ENCODE measurements around the gene NFIA. TPM values are rescaled to one million over a fixed set of nuclear protein-coding genes. Genes with fewer than 3 reads are reported as not detected.
A peak's percentile ranks its signal among the peaks of the same experiment; 100 is the strongest.

NFIA gene
- total RNA-seq, 1 experiment from 2014 or later, result 65.4 TPM

DNA sequence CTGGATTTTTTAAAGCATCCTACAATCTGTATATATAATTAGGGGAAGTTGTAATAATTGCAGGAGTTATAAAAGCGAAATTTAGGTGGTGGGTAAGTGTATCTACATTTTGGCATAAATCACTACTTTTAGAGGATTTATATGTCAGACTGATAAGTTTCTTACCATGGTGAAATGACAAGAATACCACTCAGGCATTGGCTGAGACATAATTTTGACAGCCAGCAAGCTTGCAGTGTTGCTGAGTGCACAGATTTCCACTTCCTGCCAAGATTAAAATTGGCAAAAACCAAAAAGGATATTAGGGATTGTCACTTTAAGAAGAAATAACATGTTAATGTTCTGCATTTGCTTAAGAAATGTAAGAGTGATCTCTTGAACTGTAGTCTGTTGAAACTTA, 28.2 kb downstream of the NFIA start:
- peak; percentile 67 for DNase-seq (ENCODE audit: low spot score)
- POLR2A ChIA-PET (ENCODE audit: low non-redundant PET), result interaction anchor here (0.6 kb wide), 1 partner anchor 1359 kb away, joined by 4 read pairs; no protein-coding TSS in a partner anchor
- no TSS peak for BruUV-seq (replicated peaks)
- TF ChIP-seq, protein P1, sequence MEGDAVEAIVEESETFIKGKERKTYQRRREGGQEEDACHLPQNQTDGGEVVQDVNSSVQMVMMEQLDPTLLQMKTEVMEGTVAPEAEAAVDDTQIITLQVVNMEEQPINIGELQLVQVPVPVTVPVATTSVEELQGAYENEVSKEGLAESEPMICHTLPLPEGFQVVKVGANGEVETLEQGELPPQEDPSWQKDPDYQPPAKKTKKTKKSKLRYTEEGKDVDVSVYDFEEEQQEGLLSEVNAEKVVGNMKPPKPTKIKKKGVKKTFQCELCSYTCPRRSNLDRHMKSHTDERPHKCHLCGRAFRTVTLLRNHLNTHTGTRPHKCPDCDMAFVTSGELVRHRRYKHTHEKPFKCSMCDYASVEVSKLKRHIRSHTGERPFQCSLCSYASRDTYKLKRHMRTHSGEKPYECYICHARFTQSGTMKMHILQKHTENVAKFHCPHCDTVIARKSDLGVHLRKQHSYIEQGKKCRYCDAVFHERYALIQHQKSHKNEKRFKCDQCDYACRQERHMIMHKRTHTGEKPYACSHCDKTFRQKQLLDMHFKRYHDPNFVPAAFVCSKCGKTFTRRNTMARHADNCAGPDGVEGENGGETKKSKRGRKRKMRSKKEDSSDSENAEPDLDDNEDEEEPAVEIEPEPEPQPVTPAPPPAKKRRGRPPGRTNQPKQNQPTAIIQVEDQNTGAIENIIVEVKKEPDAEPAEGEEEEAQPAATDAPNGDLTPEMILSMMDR (conservative IDR thresholded peaks at IDR 0.05; ENCODE audit: low read depth, low read length), result no peak
- Histone ChIP-seq H3K4me1 (ENCODE audit: insufficient read depth, low read length, poor library complexity, severe bottlenecking) (peaks cover 64% of the 10 kb centered on the region), H3K27ac (ENCODE audit: low read depth, low read length, poor library complexity, severe bottlenecking) (peak overlapping the region; percentile 77), H3K27me3 (replicated peaks; ENCODE audit: insufficient read depth, low read depth, low read length, poor library complexity) (no peaks in the 10 kb centered on the region), H3K4me3 (ENCODE audit: low read depth, low read length, poor library complexity, severe bottlenecking) (peak overlapping the region; percentile 12), H3K9me3 (ENCODE audit: low read depth, low read length, poor library complexity, severe bottlenecking) (peaks cover 14% of the 10 kb centered on the region), H3K36me3 (ENCODE audit: insufficient read depth, low read length, poor library complexity, severe bottlenecking) (peaks cover 16% of the 10 kb centered on the region)
- intact Hi-C loops (cut with micrococcal nuclease; ENCODE audit: unreplicated experiment), result no loop called here
- CTCF ChIA-PET, result interaction anchor here (1.1 kb wide), 1 partner anchor 61 kb away, joined by 3 read pairs; no protein-coding TSS in a partner anchor

DNA sequence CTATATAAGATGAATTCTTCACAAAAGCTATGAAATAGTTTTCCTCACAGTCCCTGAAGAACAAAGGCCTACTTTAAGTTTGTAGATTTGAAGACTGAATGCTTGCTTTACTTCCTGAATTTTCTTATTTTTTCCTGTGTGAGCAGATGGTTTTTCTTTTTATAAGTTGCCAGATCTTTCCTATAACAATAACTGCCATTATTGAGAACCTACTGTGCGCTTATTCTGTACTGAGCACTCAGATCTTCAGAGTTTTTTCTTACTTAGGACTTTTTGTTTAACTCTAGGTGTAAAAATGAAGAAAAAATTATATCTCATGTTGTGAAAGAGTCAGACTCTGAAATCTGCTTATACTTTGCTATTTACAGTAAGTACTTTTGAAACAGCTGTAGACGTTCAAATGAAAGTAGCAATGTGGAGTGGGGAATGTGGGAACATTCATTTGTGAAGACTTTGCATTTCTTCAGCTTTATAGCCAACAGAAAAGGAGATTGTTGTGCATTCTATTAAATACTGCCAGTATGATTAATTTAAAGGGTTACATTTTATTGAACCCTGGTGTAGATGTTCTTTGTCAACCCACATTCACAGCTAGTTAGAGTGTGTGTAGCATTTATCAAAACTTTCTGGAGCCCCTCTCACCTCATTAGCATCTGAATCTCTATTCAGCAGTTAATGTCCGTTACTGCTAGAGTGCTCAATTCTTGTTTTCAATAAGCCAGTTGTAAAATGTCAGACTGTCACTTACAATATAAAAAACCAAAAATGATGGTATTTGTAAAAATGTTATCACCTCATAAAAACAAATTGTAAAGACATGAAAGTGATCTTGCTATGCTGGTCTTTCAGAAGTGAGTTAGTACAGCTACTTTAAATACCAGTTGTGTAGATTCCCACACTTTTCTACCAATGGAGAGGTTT, 29.0 kb downstream of the NFIA start:
- Histone ChIP-seq H3K27me3 (replicated peaks; ENCODE audit: insufficient read depth, low read depth, low read length, poor library complexity) (no peaks in the 10 kb centered on the region), H3K27ac (ENCODE audit: low read depth, low read length, poor library complexity, severe bottlenecking) (peak overlapping the region; percentile 77), H3K36me3 (ENCODE audit: insufficient read depth, low read length, poor library complexity, severe bottlenecking) (peaks cover 16% of the 10 kb centered on the region), H3K4me3 (ENCODE audit: low read depth, low read length, poor library complexity, severe bottlenecking) (no peak overlapping the region), H3K9me3 (ENCODE audit: low read depth, low read length, poor library complexity, severe bottlenecking) (peaks cover 14% of the 10 kb centered on the region), H3K4me1 (ENCODE audit: insufficient read depth, low read length, poor library complexity, severe bottlenecking) (peaks cover 67% of the 10 kb centered on the region)
- ChIA-PET POLR2A (ENCODE audit: low non-redundant PET) (no interaction called here), CTCF (interaction anchor here (1.1 kb wide), 1 partner anchor 62 kb away, joined by 3 read pairs; no protein-coding TSS in a partner anchor)
- no TSS peak for BruUV-seq (replicated peaks)
- intact Hi-C loops (cut with micrococcal nuclease; ENCODE audit: unreplicated experiment), result no loop called here
- no peak for DNase-seq (ENCODE audit: low spot score)
- TF ChIP-seq, protein P1 (conservative IDR thresholded peaks at IDR 0.05; ENCODE audit: low read depth, low read length), result no peak
- no peak for TF ChIP-seq EZH2 (IDR thresholded peaks at IDR 0.05; ENCODE audit: borderline replicate concordance, low read depth, low read length, poor library complexity, severe bottlenecking)

- H3K27me3 ChIP-seq (replicated peaks; ENCODE audit: insufficient read depth, low read depth, low read length, poor library complexity), result no peaks in the 10 kb centered on the region
- H3K36me3 ChIP-seq (ENCODE audit: insufficient read depth, low read length, poor library complexity, severe bottlenecking), result no peaks in the 10 kb centered on the region
- POLR2A ChIA-PET (ENCODE audit: low non-redundant PET), result no interaction called here
- TF ChIP-seq, protein P1 (conservative IDR thresholded peaks at IDR 0.05; ENCODE audit: low read depth, low read length), result no peak
- no peak for TF ChIP-seq EZH2 (IDR thresholded peaks at IDR 0.05; ENCODE audit: borderline replicate concordance, low read depth, low read length, poor library complexity, severe bottlenecking)
- no peaks in the 10 kb centered on the region for H3K9me3 ChIP-seq (ENCODE audit: low read depth, low read length, poor library complexity, severe bottlenecking)
- H3K4me1 ChIP-seq (ENCODE audit: insufficient read depth, low read length, poor library complexity, severe bottlenecking), result peaks cover 78% of the 10 kb centered on the region
- no peak overlapping the region for H3K27ac ChIP-seq (ENCODE audit: low read depth, low read length, poor library complexity, severe bottlenecking)
- CTCF ChIA-PET, result no interaction called here
- intact Hi-C loops (cut with micrococcal nuclease; ENCODE audit: unreplicated experiment), result no loop called here
- no TSS peak for BruUV-seq (replicated peaks)
- H3K4me3 ChIP-seq (ENCODE audit: low read depth, low read length, poor library complexity, severe bottlenecking), result no peak overlapping the region
- no peak for DNase-seq (ENCODE audit: low spot score)
Observed at GRCh38 chr1:61114178-61114870, 32.0 kb downstream of the NFIA start.
